GM19452 (cell line): ENCODE measurements around the gene LRRN2.

Experiments
- ATAC-seq: cut with Tn5 transposase; IDR thresholded peaks from one replicate; pipeline ENCODE4 v1.9.1; 2021; ENCODE audit not compliant: unreplicated experiment

The LRRN2 gene

GRCh38 chr1:204712708-204713430 is 27.3 kb upstream of the LRRN2 start:
- no peak for ATAC-seq

- ATAC-seq, result no peak
Observed at GRCh38 chr1:204711947-204712701, 26.6 kb upstream of the LRRN2 start.

GRCh38 chr1:204711103-204711946 is 25.8 kb upstream of the LRRN2 start:
- ATAC-seq, result no peak

- ATAC-seq, result no peak
Observed at GRCh38 chr1:204709960-204710912, 24.7 kb upstream of the LRRN2 start.

- no peak for ATAC-seq
Observed at GRCh38 chr1:204709021-204709420, 23.5 kb upstream of the LRRN2 start.

- ATAC-seq, result no peak
Observed at GRCh38 chr1:204706838-204707509, 21.4 kb upstream of the LRRN2 start.

GRCh38 chr1:204705888-204706837 is 20.6 kb upstream of the LRRN2 start:
- ATAC-seq, result no peak

GRCh38 chr1:204705493-204705811 is 19.9 kb upstream of the LRRN2 start:
- no peak for ATAC-seq

GRCh38 chr1:204704794-204705492 is 19.4 kb upstream of the LRRN2 start:
- no peak for ATAC-seq

GRCh38 chr1:204703826-204704612 is 18.5 kb upstream of the LRRN2 start:
- ATAC-seq, result no peak

- no peak for ATAC-seq
Observed at GRCh38 chr1:204703268-204703664, 17.7 kb upstream of the LRRN2 start.

- no peak for ATAC-seq
Observed at GRCh38 chr1:204702552-204703267, 17.2 kb upstream of the LRRN2 start.

- no peak for ATAC-seq
Observed at GRCh38 chr1:204701229-204701628, 15.7 kb upstream of the LRRN2 start.

GRCh38 chr1:204697893-204698292 is 12.4 kb upstream of the LRRN2 start:
- ATAC-seq, result no peak

- no peak for ATAC-seq
Observed at GRCh38 chr1:204696606-204697005, 11.1 kb upstream of the LRRN2 start.

GRCh38 chr1:204695692-204696091 is 10.2 kb upstream of the LRRN2 start:
- ATAC-seq, result no peak

GRCh38 chr1:204694145-204694544 is 8.6 kb upstream of the LRRN2 start:
- no peak for ATAC-seq
